Fibroblast of the aortic adventitia (primary cell): ENCODE measurements around the gene CCDC188. TPM values are rescaled to one million over a fixed set of nuclear protein-coding genes. Genes with fewer than 3 reads are reported as not detected.
A peak's percentile ranks its signal among the peaks of the same experiment; 100 is the strongest.

ENCODE experiments used
- DNase-seq: peaks from one replicate; pipeline ENCODE4 v3.0.0-alpha.2; 2010; ENCODE audit warnings: low read depth
- H3K4me3 ChIP-seq: 2 replicates; pipeline ENCODE4 v1.5.1; 2011; ENCODE audit warnings: low read depth, mild to moderate bottlenecking, control low read depth, low read length, moderate library complexity
- total RNA-seq: library from RNA; depleted of rRNA; stranded (reverse); fragments of >200 nt; gene quantifications from 2 replicates; pipeline ENCODE4 v1.2.3, GENCODE V29; 2012; ENCODE audit warnings: low replicate concordance
- TF ChIP-seq, protein P1 (sequence below): IDR thresholded peaks from 2 replicates; pipeline ENCODE4 v1.5.1; 2011; ENCODE audit warnings: mild to moderate bottlenecking, low read length, control low read depth, inconsistent platforms; ENCODE audit not compliant: insufficient read depth

Gene CCDC188
- total RNA-seq, 1 donor = 0.45 TPM

DNA sequence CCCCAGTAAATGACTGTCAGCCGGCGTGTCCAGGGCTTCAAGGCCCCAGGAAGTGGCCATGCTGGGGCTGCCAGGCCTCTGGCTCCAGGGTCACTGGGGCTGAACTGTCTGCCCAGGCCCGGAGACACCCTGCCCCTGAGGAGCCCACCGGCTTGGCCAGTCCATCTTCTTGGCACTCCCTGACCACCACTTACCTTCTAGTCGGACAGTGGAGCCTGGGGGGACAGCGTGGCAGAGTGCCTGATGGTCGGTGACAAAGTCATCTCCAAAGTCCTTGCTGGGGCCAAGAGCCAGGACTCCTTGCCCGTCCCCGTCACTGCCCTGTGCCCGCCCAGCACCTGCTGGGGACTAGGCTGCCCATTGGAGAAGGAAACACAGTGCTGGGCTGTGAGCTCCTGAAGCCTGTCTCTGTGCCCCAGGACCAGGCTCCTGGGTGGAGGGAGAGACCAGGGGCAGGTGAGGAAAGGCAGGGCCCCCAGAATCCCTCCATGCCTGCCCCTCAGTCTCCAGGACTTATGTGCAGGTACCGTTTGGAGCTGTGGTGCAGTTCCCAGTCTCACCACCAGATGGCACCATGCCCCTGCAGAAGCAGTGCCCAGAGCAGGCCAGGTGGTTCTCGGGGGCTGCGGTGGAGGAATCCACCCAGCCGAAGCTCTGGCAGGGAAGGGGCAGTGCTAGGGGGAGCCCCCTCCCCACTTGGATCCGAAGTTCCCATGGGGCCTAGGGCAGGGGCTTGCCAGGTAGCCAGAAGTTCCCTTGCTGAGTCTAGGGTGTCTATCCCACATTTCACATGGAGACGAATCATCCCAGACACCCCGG lies 6.0 kb upstream of the CCDC188 start:
- peak; percentile 73 for DNase-seq
- TF ChIP-seq, protein P1, sequence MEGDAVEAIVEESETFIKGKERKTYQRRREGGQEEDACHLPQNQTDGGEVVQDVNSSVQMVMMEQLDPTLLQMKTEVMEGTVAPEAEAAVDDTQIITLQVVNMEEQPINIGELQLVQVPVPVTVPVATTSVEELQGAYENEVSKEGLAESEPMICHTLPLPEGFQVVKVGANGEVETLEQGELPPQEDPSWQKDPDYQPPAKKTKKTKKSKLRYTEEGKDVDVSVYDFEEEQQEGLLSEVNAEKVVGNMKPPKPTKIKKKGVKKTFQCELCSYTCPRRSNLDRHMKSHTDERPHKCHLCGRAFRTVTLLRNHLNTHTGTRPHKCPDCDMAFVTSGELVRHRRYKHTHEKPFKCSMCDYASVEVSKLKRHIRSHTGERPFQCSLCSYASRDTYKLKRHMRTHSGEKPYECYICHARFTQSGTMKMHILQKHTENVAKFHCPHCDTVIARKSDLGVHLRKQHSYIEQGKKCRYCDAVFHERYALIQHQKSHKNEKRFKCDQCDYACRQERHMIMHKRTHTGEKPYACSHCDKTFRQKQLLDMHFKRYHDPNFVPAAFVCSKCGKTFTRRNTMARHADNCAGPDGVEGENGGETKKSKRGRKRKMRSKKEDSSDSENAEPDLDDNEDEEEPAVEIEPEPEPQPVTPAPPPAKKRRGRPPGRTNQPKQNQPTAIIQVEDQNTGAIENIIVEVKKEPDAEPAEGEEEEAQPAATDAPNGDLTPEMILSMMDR = peak; percentile 98
- H3K4me3 ChIP-seq = no peak overlapping the region

DNA sequence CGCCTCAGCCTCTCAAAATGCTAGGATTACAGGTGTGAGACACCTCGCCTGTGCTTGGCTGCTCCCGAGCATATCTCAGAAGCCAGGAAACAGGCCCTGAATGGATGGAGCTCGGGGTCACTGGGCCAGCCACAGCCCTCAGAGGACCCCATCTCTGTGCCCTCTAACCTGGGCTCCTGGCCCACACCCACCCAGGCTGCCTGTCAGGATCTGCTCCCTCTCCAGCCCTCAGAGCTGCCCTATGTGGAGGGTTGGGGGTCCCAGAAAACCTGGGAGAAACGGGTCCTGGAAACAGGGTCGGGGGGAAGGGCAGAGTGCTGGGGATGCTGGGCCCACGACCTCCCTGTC lies 5.2 kb upstream of the CCDC188 start:
- TF ChIP-seq, protein P1 = no peak
- DNase-seq = no peak

DNA sequence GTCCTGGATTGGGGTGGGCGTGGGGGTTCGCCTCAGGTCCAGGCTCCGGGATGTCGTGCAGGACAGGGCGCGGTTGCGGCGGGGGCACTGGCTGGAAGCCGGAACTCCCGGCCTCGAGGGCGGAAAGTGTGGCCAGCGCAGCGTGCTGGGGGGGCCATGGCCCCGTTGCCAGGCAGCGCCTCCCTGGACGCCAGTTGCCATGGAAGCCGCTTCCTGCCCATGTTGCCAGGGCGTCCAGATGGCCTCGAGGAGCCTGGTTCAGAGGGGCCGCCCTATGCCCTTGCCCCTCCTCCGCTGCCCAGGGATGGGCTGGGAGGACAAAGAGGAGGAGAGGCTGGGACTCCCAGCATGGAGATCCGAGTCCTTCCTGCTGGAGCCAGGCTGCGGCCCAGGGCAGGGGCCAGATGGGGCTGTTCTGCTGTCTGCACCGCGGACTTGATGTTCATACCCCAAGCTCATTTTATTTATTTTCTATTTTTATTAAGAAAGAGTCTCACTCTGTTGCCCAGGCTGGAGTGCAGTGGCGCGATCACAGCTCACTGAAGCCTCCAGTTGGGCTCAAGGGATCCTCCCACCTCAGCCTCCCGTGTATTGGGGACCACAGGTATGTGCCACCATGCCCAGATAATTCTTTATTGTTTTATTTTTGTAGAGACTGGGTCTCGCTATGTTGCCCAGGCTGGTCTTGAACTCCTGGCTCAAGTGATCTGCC lies 4.6 kb upstream of the CCDC188 start:
- DNase-seq = peak; percentile 39
- TF ChIP-seq, protein P1 = no peak
- H3K4me3 ChIP-seq = peak overlapping the region; percentile 53

More for the DNA sequence above, 5.2 kb upstream of the CCDC188 start:
- no peak overlapping the region for H3K4me3 ChIP-seq

DNA sequence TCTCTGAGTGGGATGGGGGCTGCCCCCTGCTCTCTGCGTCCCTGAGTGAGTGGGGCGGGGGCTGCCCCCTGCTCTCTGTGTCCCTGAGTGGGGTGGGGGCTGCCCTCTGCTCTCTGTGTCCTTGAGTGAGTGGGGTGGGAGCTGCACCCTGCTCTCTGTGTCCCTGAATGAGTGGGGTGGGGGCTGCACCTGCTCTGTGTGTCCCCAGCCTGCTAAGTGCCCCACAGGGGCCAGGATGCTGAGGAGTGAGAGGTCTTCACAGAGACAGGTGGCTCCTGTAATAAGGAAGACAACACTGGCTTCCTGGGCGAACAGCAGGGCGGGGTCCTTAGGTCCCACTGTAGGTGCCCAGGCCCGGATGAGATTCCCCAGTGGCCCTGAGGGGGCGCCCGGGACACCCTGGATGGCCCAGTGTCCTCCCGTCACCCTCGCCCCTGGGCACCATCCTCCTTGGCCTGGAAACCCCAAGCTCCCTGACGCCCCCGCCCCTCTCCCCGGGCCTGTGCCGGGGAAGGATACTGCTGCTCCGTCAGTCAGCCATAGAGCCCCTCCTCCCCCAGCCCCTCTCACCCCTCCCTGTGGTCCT lies 3.8 kb upstream of the CCDC188 start:
- DNase-seq = no peak
- peak overlapping the region; percentile 53 for H3K4me3 ChIP-seq
- TF ChIP-seq, protein P1 = no peak

GRCh38 chr22:20153945-20154344 lies 3.1 kb upstream of the CCDC188 start:
- no peak for DNase-seq
- TF ChIP-seq, protein P1 = no peak
- H3K4me3 ChIP-seq = no peak overlapping the region

DNA sequence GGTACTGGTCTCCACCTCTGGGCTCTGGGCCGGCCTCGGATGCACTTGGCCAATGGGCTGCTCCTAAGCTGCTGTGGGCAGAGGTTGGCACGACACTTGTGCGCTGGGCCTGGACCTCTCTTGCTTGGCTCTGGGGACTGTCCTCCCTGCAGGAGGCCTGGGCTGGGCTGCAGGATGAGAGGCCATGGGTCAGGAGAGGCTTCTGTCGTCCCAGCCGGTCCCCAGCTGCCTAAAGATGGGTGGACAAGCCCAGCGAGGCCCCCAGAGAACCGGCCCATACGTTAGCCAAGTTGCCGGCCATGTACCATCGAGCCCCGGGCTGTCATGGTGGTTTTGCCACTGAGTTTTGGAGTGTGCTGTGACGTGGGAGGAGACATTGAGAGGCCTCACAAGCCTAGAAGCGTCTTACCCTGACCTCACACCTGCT lies 1.6 kb upstream of the CCDC188 start:
- no peak for DNase-seq
- TF ChIP-seq, protein P1 = no peak
- no peak overlapping the region for H3K4me3 ChIP-seq
